ENCODE measurements around the gene RUNDC3A.

Gene RUNDC3A

DNA sequence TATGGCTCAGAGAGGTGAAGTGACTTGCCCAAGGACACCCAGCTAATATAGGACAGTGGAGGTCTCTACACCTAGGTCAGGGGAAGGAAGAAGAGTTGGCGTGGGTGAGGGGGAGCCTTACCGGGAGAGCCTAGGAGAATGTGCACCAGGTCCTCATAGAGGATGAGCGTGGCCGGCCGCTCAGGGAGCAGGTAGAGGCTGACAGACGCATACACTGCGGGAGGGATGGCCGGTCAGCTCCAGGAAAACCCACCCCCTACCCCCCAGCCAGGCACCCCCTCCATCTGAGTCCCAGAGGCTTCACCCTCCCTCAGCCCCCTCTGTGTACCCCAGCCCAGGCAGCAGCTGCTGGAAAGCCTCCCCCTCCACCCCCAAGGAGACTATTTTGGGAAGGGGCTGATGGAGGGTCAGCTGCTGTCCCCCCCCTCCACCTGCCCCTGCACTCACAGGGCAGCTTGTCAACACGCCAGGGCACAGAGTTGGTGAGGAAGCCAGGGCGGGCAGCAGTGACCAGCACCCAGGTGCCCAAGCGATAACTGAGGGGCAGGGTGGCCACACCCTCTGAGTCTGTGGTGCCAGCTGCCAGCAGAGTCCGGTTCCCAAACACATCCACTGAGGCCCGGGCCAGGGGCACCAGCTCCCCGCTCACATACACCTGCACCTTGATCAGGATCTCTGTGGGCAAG lies 51.2 kb downstream of the RUNDC3A start:
- Histone ChIP-seq H3K27ac (ENCODE audit: low read length) (no peak overlapping the region), H3K36me3 (ENCODE audit: insufficient read depth, low read length) (peaks cover 4% of the 10 kb centered on the region; the same call in 1 of the 2 replicates), H3K4me3 (ENCODE audit: low read depth in 1 of 2, low read length in 2 of 2) (no peak overlapping the region), H3K9me3 (ENCODE audit: insufficient read depth, low read length, severe bottlenecking) (no peaks in the 10 kb centered on the region), H3K9ac (ENCODE audit: low read depth, low read length) (no peak overlapping the region), H4K20me1 (ENCODE audit: insufficient read depth, low read length) (peaks cover 43% of the 10 kb centered on the region), H3K27me3 (ENCODE audit: insufficient read depth, low read length, poor library complexity) (no peaks in the 10 kb centered on the region), H3K4me1 (ENCODE audit: insufficient read depth, low read length) (peaks cover 16% of the 10 kb centered on the region), H3K79me2 (ENCODE audit: insufficient read depth, low read length) (peaks cover 12% of the 10 kb centered on the region), H3K4me2 (ENCODE audit: insufficient read depth, low read length) (no peak overlapping the region), H2AFZ (ENCODE audit: low read depth, low read length) (no peak overlapping the region)
- DNase-seq (no peak), ATAC-seq (ENCODE audit: insufficient read depth, low read depth) (no peak)
- TF ChIP-seq, protein P1, sequence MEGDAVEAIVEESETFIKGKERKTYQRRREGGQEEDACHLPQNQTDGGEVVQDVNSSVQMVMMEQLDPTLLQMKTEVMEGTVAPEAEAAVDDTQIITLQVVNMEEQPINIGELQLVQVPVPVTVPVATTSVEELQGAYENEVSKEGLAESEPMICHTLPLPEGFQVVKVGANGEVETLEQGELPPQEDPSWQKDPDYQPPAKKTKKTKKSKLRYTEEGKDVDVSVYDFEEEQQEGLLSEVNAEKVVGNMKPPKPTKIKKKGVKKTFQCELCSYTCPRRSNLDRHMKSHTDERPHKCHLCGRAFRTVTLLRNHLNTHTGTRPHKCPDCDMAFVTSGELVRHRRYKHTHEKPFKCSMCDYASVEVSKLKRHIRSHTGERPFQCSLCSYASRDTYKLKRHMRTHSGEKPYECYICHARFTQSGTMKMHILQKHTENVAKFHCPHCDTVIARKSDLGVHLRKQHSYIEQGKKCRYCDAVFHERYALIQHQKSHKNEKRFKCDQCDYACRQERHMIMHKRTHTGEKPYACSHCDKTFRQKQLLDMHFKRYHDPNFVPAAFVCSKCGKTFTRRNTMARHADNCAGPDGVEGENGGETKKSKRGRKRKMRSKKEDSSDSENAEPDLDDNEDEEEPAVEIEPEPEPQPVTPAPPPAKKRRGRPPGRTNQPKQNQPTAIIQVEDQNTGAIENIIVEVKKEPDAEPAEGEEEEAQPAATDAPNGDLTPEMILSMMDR (IDR thresholded peaks at IDR 0.05; ENCODE audit: borderline replicate concordance, extremely low read depth, low read length, poor library complexity, severe bottlenecking) = no peak
- no peak for TF ChIP-seq EZH2 (IDR thresholded peaks at IDR 0.05; ENCODE audit: borderline replicate concordance, low read depth, low read length, severe bottlenecking)

GRCh38 chr17:44360144-44360533 lies 51.7 kb downstream of the RUNDC3A start:
- TF ChIP-seq, protein P1 (IDR thresholded peaks at IDR 0.05; ENCODE audit: borderline replicate concordance, extremely low read depth, low read length, poor library complexity, severe bottlenecking) = no peak
- no peak for TF ChIP-seq EZH2 (IDR thresholded peaks at IDR 0.05; ENCODE audit: borderline replicate concordance, low read depth, low read length, severe bottlenecking)
- no peak for ATAC-seq (ENCODE audit: insufficient read depth, low read depth)
- Histone ChIP-seq H3K4me2 (ENCODE audit: insufficient read depth, low read length) (no peak overlapping the region), H3K36me3 (ENCODE audit: insufficient read depth, low read length) (0 out of 2 replicates have a peak, but pooled peaks cover 4% of the 10 kb centered on the region), H3K4me3 (ENCODE audit: low read depth in 1 of 2, low read length in 2 of 2) (no peak overlapping the region), H3K79me2 (ENCODE audit: insufficient read depth, low read length) (peaks cover 12% of the 10 kb centered on the region), H3K9me3 (ENCODE audit: insufficient read depth, low read length, severe bottlenecking) (no peaks in the 10 kb centered on the region), H3K4me1 (ENCODE audit: insufficient read depth, low read length) (peaks cover 16% of the 10 kb centered on the region), H3K27me3 (ENCODE audit: insufficient read depth, low read length, poor library complexity) (peaks cover 4% of the 10 kb centered on the region), H3K27ac (ENCODE audit: low read length) (no peak overlapping the region), H2AFZ (ENCODE audit: low read depth, low read length) (no peak overlapping the region), H3K9ac (ENCODE audit: low read depth, low read length) (no peak overlapping the region), H4K20me1 (ENCODE audit: insufficient read depth, low read length) (peaks cover 43% of the 10 kb centered on the region)
- no peak for DNase-seq

- H3K9ac ChIP-seq (ENCODE audit: low read depth, low read length) = no peak overlapping the region
- H2AFZ ChIP-seq (ENCODE audit: low read depth, low read length) = no peak overlapping the region
- no peak for TF ChIP-seq EZH2 (IDR thresholded peaks at IDR 0.05; ENCODE audit: borderline replicate concordance, low read depth, low read length, severe bottlenecking)
- TF ChIP-seq, protein P1 (IDR thresholded peaks at IDR 0.05; ENCODE audit: borderline replicate concordance, extremely low read depth, low read length, poor library complexity, severe bottlenecking) = no peak
- H4K20me1 ChIP-seq (ENCODE audit: insufficient read depth, low read length) = peaks cover 43% of the 10 kb centered on the region
- no peak overlapping the region; the same call in 1 of the 2 replicates for H3K4me2 ChIP-seq (ENCODE audit: insufficient read depth, low read length)
- peaks cover 16% of the 10 kb centered on the region for H3K4me1 ChIP-seq (ENCODE audit: insufficient read depth, low read length)
- H3K27me3 ChIP-seq (ENCODE audit: insufficient read depth, low read length, poor library complexity) = peaks cover 4% of the 10 kb centered on the region
- H3K4me3 ChIP-seq (ENCODE audit: low read depth in 1 of 2, low read length in 2 of 2) = no peak overlapping the region
- H3K36me3 ChIP-seq (ENCODE audit: insufficient read depth, low read length) = 0 out of 2 replicates have a peak, but pooled peaks cover 1% of the 10 kb centered on the region
- no peak overlapping the region for H3K27ac ChIP-seq (ENCODE audit: low read length)
- DNase-seq = no peak
- H3K79me2 ChIP-seq (ENCODE audit: insufficient read depth, low read length) = peaks cover 12% of the 10 kb centered on the region
- no peak for ATAC-seq (ENCODE audit: insufficient read depth, low read depth)
- H3K9me3 ChIP-seq (ENCODE audit: insufficient read depth, low read length, severe bottlenecking) = no peaks in the 10 kb centered on the region
Measured at GRCh38 chr17:44360826-44361225, 52.4 kb downstream of the RUNDC3A start.
